ENCODE results near the gene APMAP. TPM values are rescaled to one million over a fixed set of nuclear protein-coding genes. Genes with fewer than 3 reads are reported as not detected.
A peak's percentile ranks its signal among the peaks of the same experiment; 100 is the strongest.

APMAP gene
- total RNA-seq, 2 donors from 2014 or later: 109 to 206 TPM

GRCh38 chr20:24959591-24960301, 32.8 kb downstream of the APMAP start:
- H3K36me3 Mint-ChIP-seq: peaks cover 17% of the 10 kb centered on the region
- peak; percentile 74 for DNase-seq (ENCODE audit: low spot score)

GRCh38 chr20:24958506-24959385, 33.8 kb downstream of the APMAP start:
- ATAC-seq (no peak), DNase-seq (ENCODE audit: low spot score) (peak; percentile 35)
- no peaks in the 10 kb centered on the region for H3K9me3 Mint-ChIP-seq
- H3K27ac Mint-ChIP-seq: peak overlapping the region; percentile 95 to 97
- peak overlapping the region; percentile 83 for H3K4me3 Mint-ChIP-seq
- peaks cover 11% of the 10 kb centered on the region for H3K36me3 Mint-ChIP-seq
- H3K4me1 Mint-ChIP-seq (ENCODE audit: low read depth in 2 of 2): peaks cover 68 to 72% of the 10 kb centered on the region in 2 donors
- H3K27me3 Mint-ChIP-seq: no peaks in the 10 kb centered on the region

More at GRCh38 chr20:24959591-24960301, 32.8 kb downstream of the APMAP start:
- Mint-ChIP-seq H3K9me3 (no peaks in the 10 kb centered on the region), H3K4me3 (peak overlapping the region; percentile 83), H3K4me1 (ENCODE audit: low read depth in 2 of 2) (peaks cover 67 to 73% of the 10 kb centered on the region in 2 donors), H3K27me3 (no peaks in the 10 kb centered on the region), H3K27ac (peak overlapping the region; percentile 95 to 97)
- ATAC-seq: peak; percentile 67 to 80

- Mint-ChIP-seq H3K27ac (peak overlapping the region; percentile 95 to 97), H3K4me1 (ENCODE audit: low read depth in 2 of 2) (peaks cover 67 to 72% of the 10 kb centered on the region in 2 donors), H3K27me3 (no peaks in the 10 kb centered on the region), H3K36me3 (peaks cover 1% of the 10 kb centered on the region), H3K4me3 (peak overlapping the region; percentile 17), H3K9me3 (no peaks in the 10 kb centered on the region)
- no peak for ATAC-seq
- DNase-seq (ENCODE audit: low spot score): peak; percentile 29
Observed at GRCh38 chr20:24957326-24958016, 35.1 kb downstream of the APMAP start.

GRCh38 chr20:24956001-24956841, 36.3 kb downstream of the APMAP start:
- peak overlapping the region; percentile 97 to 98 for H3K27ac Mint-ChIP-seq
- H3K9me3 Mint-ChIP-seq: no peaks in the 10 kb centered on the region
- H3K4me3 Mint-ChIP-seq: peak overlapping the region; percentile 73
- peaks cover 66 to 70% of the 10 kb centered on the region in 2 donors for H3K4me1 Mint-ChIP-seq (ENCODE audit: low read depth in 2 of 2)
- no peaks in the 10 kb centered on the region for H3K36me3 Mint-ChIP-seq
- ATAC-seq: no peak
- no peak for DNase-seq (ENCODE audit: low spot score)
- H3K27me3 Mint-ChIP-seq: no peaks in the 10 kb centered on the region

GRCh38 chr20:24955045-24955444, 37.5 kb downstream of the APMAP start:
- Mint-ChIP-seq H3K4me1 (ENCODE audit: low read depth in 2 of 2) (peaks cover 60 to 66% of the 10 kb centered on the region in 2 donors), H3K27me3 (no peaks in the 10 kb centered on the region), H3K4me3 (peak overlapping the region; percentile 73), H3K27ac (peak overlapping the region; percentile 97 to 98), H3K9me3 (no peaks in the 10 kb centered on the region), H3K36me3 (no peaks in the 10 kb centered on the region)
- DNase-seq (ENCODE audit: low spot score): no peak
- ATAC-seq: peak; percentile 1 to 45

- H3K9me3 Mint-ChIP-seq: no peaks in the 10 kb centered on the region
- peaks cover 60 to 66% of the 10 kb centered on the region in 2 donors for H3K4me1 Mint-ChIP-seq (ENCODE audit: low read depth in 2 of 2)
- peak overlapping the region; percentile 81 for H3K4me3 Mint-ChIP-seq
- ATAC-seq (no peak), DNase-seq (ENCODE audit: low spot score) (no peak)
- no peaks in the 10 kb centered on the region for H3K36me3 Mint-ChIP-seq
- peak overlapping the region; percentile 97 to 98 for H3K27ac Mint-ChIP-seq
- no peaks in the 10 kb centered on the region for H3K27me3 Mint-ChIP-seq
Observed at GRCh38 chr20:24954566-24954965, 38.0 kb downstream of the APMAP start.

GRCh38 chr20:24954151-24954550, 38.4 kb downstream of the APMAP start:
- no peak for ATAC-seq
- Mint-ChIP-seq H3K4me1 (ENCODE audit: low read depth in 2 of 2) (peaks cover 60 to 67% of the 10 kb centered on the region in 2 donors), H3K36me3 (no peaks in the 10 kb centered on the region)

GRCh38 chr20:24953621-24954133, 38.9 kb downstream of the APMAP start:
- H3K36me3 Mint-ChIP-seq: no peaks in the 10 kb centered on the region
- H3K4me1 Mint-ChIP-seq (ENCODE audit: low read depth in 2 of 2): peaks cover 64 to 66% of the 10 kb centered on the region in 2 donors
- H3K27ac Mint-ChIP-seq: peak overlapping the region; percentile 97 to 98
- H3K9me3 Mint-ChIP-seq: no peaks in the 10 kb centered on the region
- peak overlapping the region; percentile 81 for H3K4me3 Mint-ChIP-seq
- DNase-seq (ENCODE audit: low spot score) (peak; percentile 80), ATAC-seq (peak; percentile 11 to 53)
- H3K27me3 Mint-ChIP-seq: no peaks in the 10 kb centered on the region

More at GRCh38 chr20:24954151-24954550, 38.4 kb downstream of the APMAP start:
- H3K27me3 Mint-ChIP-seq: no peaks in the 10 kb centered on the region
- no peaks in the 10 kb centered on the region for H3K9me3 Mint-ChIP-seq
- H3K4me3 Mint-ChIP-seq: peak overlapping the region; percentile 81
- no peak for DNase-seq (ENCODE audit: low spot score)
- peak overlapping the region; percentile 97 to 98 for H3K27ac Mint-ChIP-seq

GRCh38 chr20:24953209-24953575, 39.4 kb downstream of the APMAP start:
- peak overlapping the region; percentile 81 for H3K4me3 Mint-ChIP-seq
- no peaks in the 10 kb centered on the region for H3K27me3 Mint-ChIP-seq
- H3K27ac Mint-ChIP-seq: peak overlapping the region; percentile 97 to 98
- H3K9me3 Mint-ChIP-seq: no peaks in the 10 kb centered on the region
- ATAC-seq (no peak), DNase-seq (ENCODE audit: low spot score) (no peak)
- H3K4me1 Mint-ChIP-seq (ENCODE audit: low read depth in 2 of 2): peaks cover 67 to 71% of the 10 kb centered on the region in 2 donors
- H3K36me3 Mint-ChIP-seq: peaks cover under 1% of the 10 kb centered on the region

GRCh38 chr20:24952376-24953208, 40.0 kb downstream of the APMAP start:
- H3K9me3 Mint-ChIP-seq: peaks cover 5% of the 10 kb centered on the region
- no peak for ATAC-seq
- peak overlapping the region; percentile 97 to 98 for H3K27ac Mint-ChIP-seq
- H3K4me3 Mint-ChIP-seq: peak overlapping the region; percentile 91
- H3K27me3 Mint-ChIP-seq: no peaks in the 10 kb centered on the region
- peaks cover 6% of the 10 kb centered on the region for H3K36me3 Mint-ChIP-seq
- H3K4me1 Mint-ChIP-seq (ENCODE audit: low read depth in 2 of 2): peaks cover 68 to 73% of the 10 kb centered on the region in 2 donors
- DNase-seq (ENCODE audit: low spot score): no peak

GRCh38 chr20:24951536-24952083, 40.9 kb downstream of the APMAP start:
- Mint-ChIP-seq H3K4me1 (ENCODE audit: low read depth in 2 of 2) (peaks cover 76 to 78% of the 10 kb centered on the region in 2 donors), H3K36me3 (peaks cover 16% of the 10 kb centered on the region), H3K27ac (peak overlapping the region; percentile 97 to 98), H3K9me3 (peaks cover 8% of the 10 kb centered on the region), H3K27me3 (no peaks in the 10 kb centered on the region), H3K4me3 (peak overlapping the region; percentile 91)
- ATAC-seq (no peak), DNase-seq (ENCODE audit: low spot score) (no peak)
